Keratinocyte (primary cell): ENCODE measurements around the gene BLOC1S2.

Experiments
- EZH2 ChIP-seq: IDR thresholded peaks from one replicate; pipeline ENCODE4 v1.6.1; 2012; ENCODE audit warnings: inconsistent platforms, mild to moderate bottlenecking, low read length, moderate library complexity
- TF ChIP-seq, protein P1 (sequence below), 3 experiments: IDR thresholded peaks in 1 of 3; conservative IDR thresholded peaks in 1 of 3; optimal IDR thresholded peaks in 1 of 3; 2 replicates in 2 of 3; 3 replicates in 1 of 3; pipeline versions ENCODE3 to v1.5.1; 2011; ENCODE audit warnings: low read length in 3 of 3, mild to moderate bottlenecking in 3 of 3, moderate library complexity in 2 of 3, control low read depth in 1 of 3, inconsistent platforms in 1 of 3; ENCODE audit not compliant: insufficient read depth in 2 of 3; ENCODE audit errors: extremely low read depth in 1 of 3

DNA sequence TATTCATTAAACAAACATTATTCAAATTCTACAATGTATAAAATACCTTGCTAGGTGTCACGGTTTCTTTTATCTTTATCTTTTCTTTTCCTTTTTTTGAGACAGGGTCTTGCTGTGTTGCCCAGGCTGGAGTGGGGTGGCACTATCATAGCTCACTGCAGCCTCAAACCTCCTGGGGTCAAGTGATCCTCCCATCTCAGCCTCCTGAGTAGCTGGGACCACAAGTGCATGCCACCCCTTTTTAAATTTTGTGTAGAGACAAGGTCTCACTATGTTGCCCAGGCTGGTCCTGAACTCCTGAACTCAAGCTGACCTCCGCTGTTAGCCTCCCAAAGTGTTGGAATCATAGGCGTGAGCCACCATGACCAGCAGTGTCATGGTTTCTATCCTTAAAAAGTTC lies 17.9 kb upstream of the BLOC1S2 start:
- TF ChIP-seq, protein P1, sequence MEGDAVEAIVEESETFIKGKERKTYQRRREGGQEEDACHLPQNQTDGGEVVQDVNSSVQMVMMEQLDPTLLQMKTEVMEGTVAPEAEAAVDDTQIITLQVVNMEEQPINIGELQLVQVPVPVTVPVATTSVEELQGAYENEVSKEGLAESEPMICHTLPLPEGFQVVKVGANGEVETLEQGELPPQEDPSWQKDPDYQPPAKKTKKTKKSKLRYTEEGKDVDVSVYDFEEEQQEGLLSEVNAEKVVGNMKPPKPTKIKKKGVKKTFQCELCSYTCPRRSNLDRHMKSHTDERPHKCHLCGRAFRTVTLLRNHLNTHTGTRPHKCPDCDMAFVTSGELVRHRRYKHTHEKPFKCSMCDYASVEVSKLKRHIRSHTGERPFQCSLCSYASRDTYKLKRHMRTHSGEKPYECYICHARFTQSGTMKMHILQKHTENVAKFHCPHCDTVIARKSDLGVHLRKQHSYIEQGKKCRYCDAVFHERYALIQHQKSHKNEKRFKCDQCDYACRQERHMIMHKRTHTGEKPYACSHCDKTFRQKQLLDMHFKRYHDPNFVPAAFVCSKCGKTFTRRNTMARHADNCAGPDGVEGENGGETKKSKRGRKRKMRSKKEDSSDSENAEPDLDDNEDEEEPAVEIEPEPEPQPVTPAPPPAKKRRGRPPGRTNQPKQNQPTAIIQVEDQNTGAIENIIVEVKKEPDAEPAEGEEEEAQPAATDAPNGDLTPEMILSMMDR (optimal IDR thresholded peaks at IDR 0.05 in 1 of 3, IDR thresholded peaks at IDR 0.05 in 1 of 3, conservative IDR thresholded peaks at IDR 0.05 in 1 of 3; ENCODE audit: extremely low read depth in 1 of 3, insufficient read depth in 2 of 3, low read length in 3 of 3): no peak
- no peak for TF ChIP-seq EZH2
